SK-N-SH (cell line): ENCODE results near the gene KRT71. TPM values are rescaled to one million over a fixed set of nuclear protein-coding genes. Genes with fewer than 3 reads are reported as not detected.

ENCODE experiments used
- CTCF ChIA-PET: fragments of 300-600, 350-600 bp; formaldehyde crosslinking; extraction: SDS; loops from one replicate; lab custom pipeline; 2021; lab: Yijun Ruan, JAX
- POLR2A ChIA-PET: fragments of 350-600 bp; sonication (Branson Sonifier 250); formaldehyde crosslinking; extraction: SDS; loops from one replicate; lab custom pipeline; 2020; ENCODE audit warnings: antibody characterized with exemption, inconsistent platforms; lab: Yijun Ruan, JAX
- DNase-seq: peaks from one replicate; pipeline ENCODE4 v3.0.0; 2012
- H2AFZ ChIP-seq: fragments of 200-600 bp; sonication (generic); 2 replicates; pipeline ENCODE4 v1.8.1; 2016; ENCODE audit warnings: antibody characterized with exemption, mild to moderate bottlenecking, low read depth
- H3F3A ChIP-seq: fragments of 200-600 bp; sonication (generic); replicated peaks from 2 replicates; pipeline ENCODE3; 2016; ENCODE audit warnings: antibody characterized with exemption, mild to moderate bottlenecking; ENCODE audit not compliant: insufficient read depth
- H3K27ac ChIP-seq, 2 experiments: fragments of 200-500 bp in 1 of 2; fragments of 200-600 bp in 1 of 2; sonication (Bioruptor generic) in 1 of 2; sonication (generic), shearing (Covaris generic) in 1 of 2; 2 replicates each; pipeline versions ENCODE4 v1.5.1 to v1.6.1; 2014 to 2016; ENCODE audit warnings: low read depth in 2 of 2, inconsistent platforms in 1 of 2, low read length in 1 of 2, mild to moderate bottlenecking in 1 of 2, mixed read lengths in 1 of 2
- H3K27me3 ChIP-seq: fragments of 200-600 bp; sonication (generic), shearing (Covaris generic); 2 replicates; pipeline ENCODE4 v1.6.1; 2016; ENCODE audit warnings: mixed run types; ENCODE audit not compliant: insufficient read depth
- H3K36me3 ChIP-seq, 2 experiments: fragments of 200-500 bp in 1 of 2; fragments of 200-600 bp in 1 of 2; sonication (Bioruptor generic) in 1 of 2; sonication (generic) in 1 of 2; replicated peaks in 1 of 2; 2 replicates each; pipeline versions ENCODE3 to v1.5.1; 2014 to 2016; ENCODE audit warnings: low read length in 1 of 2, mild to moderate bottlenecking in 1 of 2; ENCODE audit not compliant: insufficient read depth in 2 of 2, control insufficient read depth in 1 of 2
- H3K4me1 ChIP-seq, 2 experiments: fragments of 200-500 bp in 1 of 2; fragments of 200-600 bp in 1 of 2; sonication (Bioruptor generic) in 1 of 2; sonication (generic), shearing (Covaris generic) in 1 of 2; 2 replicates each; pipeline versions ENCODE4 v1.5.1 to v1.6.1; 2014 to 2016; ENCODE audit warnings: low read depth in 1 of 2, low read length in 1 of 2, mixed run types in 1 of 2; ENCODE audit not compliant: insufficient read depth in 2 of 2, control insufficient read depth in 1 of 2
- H3K4me2 ChIP-seq: fragments of 200-600 bp; sonication (generic), shearing (Covaris generic); 2 replicates; pipeline ENCODE4 v1.6.1; 2017; ENCODE audit warnings: mixed run types
- H3K4me3 ChIP-seq, 2 experiments: fragments of 200-500 bp in 1 of 2; fragments of 200-600 bp in 1 of 2; sonication (Bioruptor generic) in 1 of 2; sonication (generic), shearing (Covaris generic) in 1 of 2; 2 replicates each; pipeline versions ENCODE4 v1.5.1 to v1.8.1; 2014 to 2016; ENCODE audit warnings: low read depth in 2 of 2, inconsistent platforms in 1 of 2, low read length in 1 of 2, mild to moderate bottlenecking in 1 of 2, mixed read lengths in 1 of 2, moderate library complexity in 1 of 2
- H3K79me2 ChIP-seq: fragments of 200-600 bp; sonication (generic); 2 replicates; pipeline ENCODE4 v1.8.1; 2017; ENCODE audit warnings: mild to moderate bottlenecking; ENCODE audit not compliant: insufficient read depth
- H3K9ac ChIP-seq: fragments of 200-600 bp; sonication (generic); 2 replicates; pipeline ENCODE4 v1.6.1; 2017; ENCODE audit warnings: mixed run types
- H3K9me2 ChIP-seq: fragments of 200-600 bp; sonication (generic); 2 replicates; pipeline ENCODE4 v1.6.1; 2017; ENCODE audit warnings: mixed run types
- H3K9me3 ChIP-seq: fragments of 200-600 bp; sonication (generic); 2 replicates; pipeline ENCODE4 v1.6.1; 2017; ENCODE audit warnings: mixed run types, mild to moderate bottlenecking, moderate library complexity
- H4K20me1 ChIP-seq: fragments of 200-600 bp; sonication (generic); 2 replicates; pipeline ENCODE4 v1.6.1; 2017; ENCODE audit warnings: mild to moderate bottlenecking, mixed run types; ENCODE audit not compliant: insufficient read depth
- EP300 ChIP-seq, 2 experiments: IDR thresholded peaks; 2 replicates each; pipeline versions ENCODE4 v1.4.0 to v1.6.1; 2012; ENCODE audit warnings: borderline replicate concordance in 1 of 2, low read depth in 1 of 2, low read length in 1 of 2
- FOXJ3 ChIP-seq: sonication (generic); formaldehyde crosslinking; IDR thresholded peaks from 2 replicates; pipeline ENCODE4 v1.5.1; 2020; ENCODE audit warnings: mild to moderate bottlenecking, missing genetic modification reagents
- FOXM1 ChIP-seq: IDR thresholded peaks from 2 replicates; pipeline ENCODE4 v1.4.0; 2012; ENCODE audit warnings: low read depth, mild to moderate bottlenecking
- GABPA ChIP-seq: IDR thresholded peaks from 2 replicates; pipeline ENCODE4 v1.4.0; 2012; ENCODE audit warnings: low read depth, mild to moderate bottlenecking
- GATA2 ChIP-seq: sonication (generic); formaldehyde crosslinking; IDR thresholded peaks from 2 replicates; pipeline ENCODE4 v1.5.0; 2020; ENCODE audit warnings: mild to moderate bottlenecking, missing genetic modification reagents
- MXI1 ChIP-seq: IDR thresholded peaks from 2 replicates; pipeline ENCODE4 v1.6.1; 2012; ENCODE audit warnings: mild to moderate bottlenecking, low read depth, low read length, improper control_type of control experiment
- POLR2AphosphoS5 ChIP-seq: IDR thresholded peaks from 2 replicates; pipeline ENCODE4 v1.6.1; 2012; ENCODE audit warnings: low read depth, low read length
- RXRA ChIP-seq: IDR thresholded peaks from 2 replicates; pipeline ENCODE4 v1.4.0; 2012; ENCODE audit warnings: low read depth, mild to moderate bottlenecking, borderline replicate concordance
- TCF12 ChIP-seq: IDR thresholded peaks from 2 replicates; pipeline ENCODE4 v1.4.0; 2012
- USF1 ChIP-seq: IDR thresholded peaks from 2 replicates; pipeline ENCODE4 v1.4.0; 2012; ENCODE audit warnings: low read depth, borderline replicate concordance
- WGBS: methylation state at CpG from one replicate; pipeline ENCODE4 v1.1.6; 2017; ENCODE audit warnings: low lambda C conversion rate; 5-methylcytosine and 5-hydroxymethylcytosine counted together
- polyA plus RNA-seq, 3 experiments: library from polyadenylated mRNA; depleted of rRNA; stranded (reverse); fragments of >200 nt; gene quantifications; 2 replicates each; pipeline ENCODE4 v1.2.3, GENCODE V29; 2012

The KRT71 gene
- polyA plus RNA-seq, 1 of the 3 experiments (the other 2 are of a cell fraction), result not detected

DNA sequence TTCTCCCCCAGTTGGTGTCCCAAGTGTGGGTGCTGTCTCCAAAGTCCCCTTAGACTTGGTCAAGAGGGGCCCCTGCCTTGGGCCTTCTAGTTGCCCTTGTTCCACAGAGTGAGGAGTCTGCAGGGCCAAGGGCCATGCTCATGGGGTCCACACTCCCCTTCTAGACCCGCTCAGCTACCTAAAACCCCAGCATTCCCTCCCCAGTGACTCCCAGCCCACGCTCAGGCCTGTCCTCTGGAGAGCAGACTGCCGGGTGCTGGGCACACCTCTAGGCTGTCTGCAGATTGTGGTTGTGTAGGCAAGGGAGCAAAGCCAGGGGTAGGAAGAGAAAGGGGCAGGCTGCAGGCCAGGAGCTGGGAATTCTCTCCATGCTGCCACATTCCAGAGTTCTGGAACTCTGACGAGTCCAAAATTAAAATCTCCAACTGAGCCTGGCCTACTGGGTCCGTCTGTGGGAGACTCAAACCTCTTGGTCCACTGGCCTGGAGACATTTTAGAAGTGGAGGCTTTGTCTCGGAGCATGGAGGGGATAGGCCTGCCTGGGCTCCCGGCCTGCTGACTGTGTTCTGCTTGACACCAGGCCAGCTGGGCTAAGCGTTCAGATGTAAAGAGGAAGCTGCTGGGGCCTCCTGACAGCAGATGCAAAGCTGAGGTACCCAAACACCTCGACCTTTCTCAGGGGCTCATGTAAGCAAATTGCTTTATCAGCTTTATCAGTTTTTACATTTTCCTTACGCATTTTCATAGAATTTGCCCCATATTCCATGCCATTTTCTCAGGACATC lies 19.1 kb downstream of the KRT71 start:
- ChIA-PET POLR2A (no interaction called here), CTCF (interaction anchor here (0.8 to 1.6 kb wide), 3 partner anchors 142 to 447 kb away, joined by 3 to 4 read pairs (median 4); no protein-coding TSS in a partner anchor)
- Histone ChIP-seq H3K27ac (no peak overlapping the region), H3K4me1 (no peaks in the 10 kb centered on the region), H4K20me1 (no peaks in the 10 kb centered on the region), H3F3A (no peaks in the 10 kb centered on the region), H3K4me3 (no peak overlapping the region), H3K36me3 (no peaks in the 10 kb centered on the region), H3K9me3 (no peaks in the 10 kb centered on the region), H3K27me3 (peaks cover 32% of the 10 kb centered on the region; the same call in 1 of the 2 replicates), H3K9me2 (no peaks in the 10 kb centered on the region), H2AFZ (no peak overlapping the region), H3K4me2 (no peak overlapping the region), H3K79me2 (no peaks in the 10 kb centered on the region)
- 30% methylated on average over 9 of the region's 10 CpGs for WGBS
- DNase-seq, result no peak
- no peak for TF ChIP-seq GABPA
- TF ChIP-seq RXRA, result no peak
- TF ChIP-seq, all 33 proteins: peak for 0
- H3K9ac ChIP-seq, result no peak overlapping the region

- 23% methylated on average over 4 of the region's 4 CpGs for WGBS
- H3K4me2 ChIP-seq, result no peak overlapping the region
- no peaks in the 10 kb centered on the region for H4K20me1 ChIP-seq
- peaks cover 32% of the 10 kb centered on the region; the same call in 1 of the 2 replicates for H3K27me3 ChIP-seq
- no peak overlapping the region for H3K4me3 ChIP-seq
- H3K79me2 ChIP-seq, result no peaks in the 10 kb centered on the region
- ChIA-PET CTCF (interaction anchor here (1.0 to 1.6 kb wide), 3 partner anchors 141 to 448 kb away, joined by 3 to 4 read pairs (median 4); no protein-coding TSS in a partner anchor), POLR2A (no interaction called here)
- H3K9me2 ChIP-seq, result no peaks in the 10 kb centered on the region
- H3K36me3 ChIP-seq, result no peaks in the 10 kb centered on the region
- no peak for DNase-seq
- TF ChIP-seq TCF12 (no peak), FOXJ3 (CRISPR knock-in tag) (no peak), MXI1 (no peak), GATA2 (CRISPR knock-in tag) (no peak), FOXM1 (no peak), EP300 (IDR thresholded peaks at IDR 0.05; ENCODE audit: borderline replicate concordance in 1 of 2, low read depth in 1 of 2, low read length in 1 of 2) (no peak), USF1 (no peak), POLR2AphosphoS5 (no peak)
- no peak overlapping the region for H3K9ac ChIP-seq
- no peak overlapping the region for H2AFZ ChIP-seq
- H3F3A ChIP-seq, result no peaks in the 10 kb centered on the region
- no peaks in the 10 kb centered on the region for H3K9me3 ChIP-seq
- no peak overlapping the region for H3K27ac ChIP-seq
- H3K4me1 ChIP-seq, result no peaks in the 10 kb centered on the region
These were observed 20.3 kb downstream of the KRT71 start for GRCh38 chr12:52532636-52533035.
